ENCODE data around the gene HSPA4. TPM values are rescaled to one million over a fixed set of nuclear protein-coding genes. Genes with fewer than 3 reads are reported as not detected.
"Not testable (repeated sequence)": the region's sequence is repeated elsewhere in the genome, so short reads cannot be mapped to it uniquely, and the experiment has no call there.

HSPA4 gene
- total and polyA plus RNA-seq, 2 of the 13 experiments (the other 11 are each of a cell fraction or from before 2014, with no cell fraction given): 36.6 to 231 TPM

DNA sequence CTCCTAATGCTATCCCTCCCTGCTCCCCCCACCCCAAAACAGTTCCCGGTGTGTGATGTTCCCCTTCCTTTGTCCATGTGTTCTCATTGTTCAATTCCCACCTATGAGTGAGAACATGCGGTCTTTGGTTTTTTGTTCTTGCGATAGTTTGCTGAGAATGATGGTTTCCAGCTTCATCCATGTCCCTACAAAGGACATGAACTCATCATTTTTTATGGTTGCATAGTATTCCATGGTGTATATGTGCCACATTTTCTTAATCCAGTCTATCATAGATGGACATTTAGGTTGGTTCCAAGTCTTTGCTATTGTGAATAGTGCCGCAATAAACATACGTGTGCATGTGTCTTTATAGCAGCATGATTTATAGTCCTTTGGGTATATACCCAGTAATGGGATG lies 81.4 kb downstream of the HSPA4 start:
- H2AFZ ChIP-seq (ENCODE audit: low read length); H3K9me3 ChIP-seq (ENCODE audit: low read length); intact Hi-C loops (cut with micrococcal nuclease; ENCODE audit: unreplicated experiment); H3K4me2 ChIP-seq (ENCODE audit: low read depth, low read length); H3K9ac ChIP-seq (ENCODE audit: insufficient read depth, low read depth, low read length); H3K79me2 ChIP-seq (ENCODE audit: insufficient read depth, low read length); H3K4me3 ChIP-seq (replicated peaks in 1 of 3; ENCODE audit: insufficient read depth in 1 of 3, low read depth in 2 of 3, low read length in 3 of 3); ATAC-seq; in situ Hi-C loops (cut with HindIII; ENCODE audit: extremely low pct_ligation_motif_present, low pct_unique_long_range_greater_than_20kb); H3K4me1 ChIP-seq (ENCODE audit: insufficient read depth, low read length); CTCF ChIA-PET (ENCODE audit: low intra/inter-chr PET ratio, low total read pairs); H3K27ac ChIP-seq (ENCODE audit: extremely low read length, insufficient read depth, low read length); H3K36me3 ChIP-seq (replicated peaks in 1 of 2; ENCODE audit: control insufficient read depth in 1 of 2, insufficient read depth in 2 of 2, low read length in 2 of 2); POLR2A ChIA-PET; FAIRE-seq; DNase-seq (ENCODE audit: low spot score); H4K20me1 ChIP-seq (ENCODE audit: insufficient read depth, low read length); BruUV-seq (replicated peaks): not testable (repeated sequence)
- WGBS (ENCODE audit: low lambda C conversion rate): 73% methylated on average over 5 of the region's 5 CpGs
- H3K27me3 ChIP-seq (ENCODE audit: control insufficient read depth in 1 of 2, insufficient read depth in 2 of 2, low read length in 2 of 2): peaks cover 0 to 20% of the 10 kb centered on the region in 2 experiments; a peak in 2 of 5 replicates

DNA sequence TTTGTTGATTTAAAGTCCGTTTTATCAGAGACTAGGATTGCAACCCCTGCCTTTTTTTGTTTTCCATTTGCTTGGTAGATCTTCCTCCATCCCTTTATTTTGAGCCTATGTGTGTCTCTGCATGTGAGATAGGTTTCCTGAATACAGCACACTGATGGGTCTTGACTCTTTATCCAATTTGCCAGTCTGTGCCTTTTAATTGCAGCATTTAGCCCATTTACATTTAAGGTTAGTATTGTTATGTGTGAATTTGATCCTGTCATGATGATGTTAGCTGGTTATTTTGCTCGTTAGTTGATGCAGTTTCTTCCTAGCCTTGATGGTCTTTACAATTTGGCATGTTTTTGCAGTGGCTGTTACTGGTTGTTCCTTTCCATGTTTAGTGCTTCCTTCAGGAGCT lies 85.1 kb downstream of the HSPA4 start:
- H3K36me3 ChIP-seq (replicated peaks in 1 of 2; ENCODE audit: control insufficient read depth in 1 of 2, insufficient read depth in 2 of 2, low read length in 2 of 2); H2AFZ ChIP-seq (ENCODE audit: low read length); ATAC-seq; intact Hi-C loops (cut with micrococcal nuclease; ENCODE audit: unreplicated experiment); H3K9me3 ChIP-seq (ENCODE audit: low read length); H3K4me2 ChIP-seq (ENCODE audit: low read depth, low read length); FAIRE-seq; H3K4me3 ChIP-seq (replicated peaks in 1 of 3; ENCODE audit: insufficient read depth in 1 of 3, low read depth in 2 of 3, low read length in 3 of 3); H3K9ac ChIP-seq (ENCODE audit: insufficient read depth, low read depth, low read length); H4K20me1 ChIP-seq (ENCODE audit: insufficient read depth, low read length); H3K4me1 ChIP-seq (ENCODE audit: insufficient read depth, low read length); H3K27ac ChIP-seq (ENCODE audit: extremely low read length, insufficient read depth, low read length); BruUV-seq (replicated peaks); POLR2A ChIA-PET; DNase-seq (ENCODE audit: low spot score); in situ Hi-C loops (cut with HindIII; ENCODE audit: extremely low pct_ligation_motif_present, low pct_unique_long_range_greater_than_20kb); H3K79me2 ChIP-seq (ENCODE audit: insufficient read depth, low read length); CTCF ChIA-PET (ENCODE audit: low intra/inter-chr PET ratio, low total read pairs): not testable (repeated sequence)
- H3K27me3 ChIP-seq (ENCODE audit: control insufficient read depth in 1 of 2, insufficient read depth in 2 of 2, low read length in 2 of 2): peaks cover 4 to 13% of the 10 kb centered on the region in 2 experiments; a peak in 3 of 5 replicates
- 2% methylated on average over 2 of the region's 2 CpGs for WGBS (ENCODE audit: low lambda C conversion rate)

DNA sequence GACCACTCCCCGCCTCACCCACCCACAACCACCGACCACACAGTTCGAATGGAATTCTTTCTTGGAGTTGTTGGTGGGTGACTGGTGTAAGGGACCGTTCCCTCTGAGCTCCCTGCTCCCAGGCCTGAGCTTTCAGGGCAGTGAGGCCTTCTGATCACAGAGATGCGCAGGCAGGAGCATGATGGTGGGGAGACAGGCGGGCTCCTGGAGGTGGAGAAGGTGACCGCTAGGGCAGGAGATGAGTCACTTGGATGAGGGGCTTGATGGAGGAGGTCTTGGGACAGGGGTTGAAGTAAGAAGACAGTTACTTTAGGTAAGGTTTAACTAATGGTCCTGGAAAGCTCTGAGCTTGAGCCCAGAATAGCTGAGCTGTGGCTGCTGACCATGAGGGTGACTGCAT lies 88.5 kb downstream of the HSPA4 start:
- CTCF ChIA-PET (ENCODE audit: low intra/inter-chr PET ratio, low total read pairs): no interaction called here
- no TSS peak for BruUV-seq (replicated peaks)
- TF ChIP-seq SIN3A (IDR thresholded peaks at IDR 0.05; ENCODE audit: borderline replicate concordance, low read depth, low read length) (no peak), TGIF2 (CRISPR knock-in tag; IDR thresholded peaks at IDR 0.05) (no peak), TBL1XR1 (IDR thresholded peaks at IDR 0.05; ENCODE audit: borderline replicate concordance, low read length, partially characterized antibody) (no peak), SALL2 (CRISPR knock-in tag; IDR thresholded peaks at IDR 0.05) (no peak), MTA1 (CRISPR knock-in tag; IDR thresholded peaks at IDR 0.05; ENCODE audit: borderline replicate concordance) (no peak), SMAD1 (CRISPR knock-in tag; IDR thresholded peaks at IDR 0.05; ENCODE audit: borderline replicate concordance, low read depth) (no peak), PAF1 (CRISPR knock-in tag; IDR thresholded peaks at IDR 0.05) (no peak), SRSF9 (IDR thresholded peaks at IDR 0.05; ENCODE audit: borderline replicate concordance, insufficient read depth, low read depth, low read length, poor library complexity, severe bottlenecking) (no peak)
- TF ChIP-seq, protein P1, sequence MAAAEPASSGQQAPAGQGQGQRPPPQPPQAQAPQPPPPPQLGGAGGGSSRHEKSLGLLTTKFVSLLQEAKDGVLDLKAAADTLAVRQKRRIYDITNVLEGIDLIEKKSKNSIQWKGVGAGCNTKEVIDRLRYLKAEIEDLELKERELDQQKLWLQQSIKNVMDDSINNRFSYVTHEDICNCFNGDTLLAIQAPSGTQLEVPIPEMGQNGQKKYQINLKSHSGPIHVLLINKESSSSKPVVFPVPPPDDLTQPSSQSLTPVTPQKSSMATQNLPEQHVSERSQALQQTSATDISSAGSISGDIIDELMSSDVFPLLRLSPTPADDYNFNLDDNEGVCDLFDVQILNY (CRISPR knock-in tag; conservative IDR thresholded peaks at IDR 0.05): no peak
- TF ChIP-seq, protein P2, sequence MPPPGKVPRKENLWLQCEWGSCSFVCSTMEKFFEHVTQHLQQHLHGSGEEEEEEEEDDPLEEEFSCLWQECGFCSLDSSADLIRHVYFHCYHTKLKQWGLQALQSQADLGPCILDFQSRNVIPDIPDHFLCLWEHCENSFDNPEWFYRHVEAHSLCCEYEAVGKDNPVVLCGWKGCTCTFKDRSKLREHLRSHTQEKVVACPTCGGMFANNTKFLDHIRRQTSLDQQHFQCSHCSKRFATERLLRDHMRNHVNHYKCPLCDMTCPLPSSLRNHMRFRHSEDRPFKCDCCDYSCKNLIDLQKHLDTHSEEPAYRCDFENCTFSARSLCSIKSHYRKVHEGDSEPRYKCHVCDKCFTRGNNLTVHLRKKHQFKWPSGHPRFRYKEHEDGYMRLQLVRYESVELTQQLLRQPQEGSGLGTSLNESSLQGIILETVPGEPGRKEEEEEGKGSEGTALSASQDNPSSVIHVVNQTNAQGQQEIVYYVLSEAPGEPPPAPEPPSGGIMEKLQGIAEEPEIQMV (CRISPR knock-in tag; IDR thresholded peaks at IDR 0.05; ENCODE audit: low read depth): no peak

More for the DNA sequence above, 88.5 kb downstream of the HSPA4 start:
- H3K4me1 ChIP-seq (ENCODE audit: insufficient read depth, low read length): no peaks in the 10 kb centered on the region
- no peak for ATAC-seq
- H3K4me2 ChIP-seq (ENCODE audit: low read depth, low read length): no peak overlapping the region
- no peaks in the 10 kb centered on the region for H4K20me1 ChIP-seq (ENCODE audit: insufficient read depth, low read length)
- no peaks in the 10 kb centered on the region for H3K79me2 ChIP-seq (ENCODE audit: insufficient read depth, low read length)
- H2AFZ ChIP-seq (ENCODE audit: low read length): no peak overlapping the region
- 33% methylated on average over 7 of the region's 7 CpGs for WGBS (ENCODE audit: low lambda C conversion rate)
- no peak for DNase-seq (ENCODE audit: low spot score)
- in situ Hi-C loops (cut with HindIII; ENCODE audit: extremely low pct_ligation_motif_present, low pct_unique_long_range_greater_than_20kb): no loop called here
- POLR2A ChIA-PET: no interaction called here
- H3K9ac ChIP-seq (ENCODE audit: insufficient read depth, low read depth, low read length): no peak overlapping the region
- intact Hi-C loops (cut with micrococcal nuclease; ENCODE audit: unreplicated experiment): no loop called here
- H3K27me3 ChIP-seq (ENCODE audit: control insufficient read depth in 1 of 2, insufficient read depth in 2 of 2, low read length in 2 of 2): peaks cover 4 to 13% of the 10 kb centered on the region in 2 experiments; a peak in 3 of 5 replicates
- no peaks in the 10 kb centered on the region for H3K9me3 ChIP-seq (ENCODE audit: low read length)
- H3K36me3 ChIP-seq (replicated peaks in 1 of 2; ENCODE audit: control insufficient read depth in 1 of 2, insufficient read depth in 2 of 2, low read length in 2 of 2): no peaks in the 10 kb centered on the region
- FAIRE-seq: no peak
- H3K4me3 ChIP-seq (replicated peaks in 1 of 3; ENCODE audit: insufficient read depth in 1 of 3, low read depth in 2 of 3, low read length in 3 of 3): no peak overlapping the region
- no peak overlapping the region for H3K27ac ChIP-seq (ENCODE audit: extremely low read length, insufficient read depth, low read length)
